Measurements from ENCODE around the gene SERGEF. TPM values are rescaled to one million over a fixed set of nuclear protein-coding genes. Genes with fewer than 3 reads are reported as not detected.

Gene SERGEF
- total and polyA plus RNA-seq, 2 of the 13 experiments (the other 11 are each of a cell fraction or from before 2014, with no cell fraction given) = 54.5 to 114 TPM

- in situ Hi-C loops (cut with HindIII; ENCODE audit: extremely low pct_ligation_motif_present, low pct_unique_long_range_greater_than_20kb) = no loop called here
- Histone ChIP-seq H2AFZ (ENCODE audit: low read length) (no peak overlapping the region), H3K27ac (ENCODE audit: extremely low read length, insufficient read depth, low read length) (no peak overlapping the region), H4K20me1 (ENCODE audit: insufficient read depth, low read length) (0 out of 2 replicates have a peak, but pooled peaks cover 2% of the 10 kb centered on the region), H3K4me2 (ENCODE audit: low read depth, low read length) (no peak overlapping the region), H3K36me3 (replicated peaks in 1 of 2; ENCODE audit: control insufficient read depth in 1 of 2, insufficient read depth in 2 of 2, low read length in 2 of 2) (peaks cover 0 to 7% of the 10 kb centered on the region in 2 experiments; a peak in 1 of 5 replicates), H3K4me3 (replicated peaks in 1 of 3; ENCODE audit: insufficient read depth in 1 of 3, low read depth in 2 of 3, low read length in 3 of 3) (no peak overlapping the region), H3K4me1 (ENCODE audit: insufficient read depth, low read length) (no peaks in the 10 kb centered on the region), H3K9ac (ENCODE audit: insufficient read depth, low read depth, low read length) (no peak overlapping the region), H3K9me3 (ENCODE audit: low read length) (no peaks in the 10 kb centered on the region), H3K27me3 (ENCODE audit: control insufficient read depth in 1 of 2, insufficient read depth in 2 of 2, low read length in 2 of 2) (no peaks in the 10 kb centered on the region), H3K79me2 (ENCODE audit: insufficient read depth, low read length) (no peaks in the 10 kb centered on the region)
- POLR2A ChIA-PET = no interaction called here
- ATAC-seq = peak; percentile 62; the same call in 2 of the 3 replicates
- no peak for TF ChIP-seq FOXO1 (CRISPR knock-in tag; IDR thresholded peaks at IDR 0.05)
- TF ChIP-seq MIXL1 (CRISPR knock-in tag; IDR thresholded peaks at IDR 0.05) = no peak
- peak; percentile 29; the same call in 1 of the 2 replicates for TF ChIP-seq STAG1 (CRISPR knock-in tag; IDR thresholded peaks at IDR 0.05)
- TF ChIP-seq NFE2 (CRISPR knock-in tag; IDR thresholded peaks at IDR 0.05) = no peak
- TF ChIP-seq CTCF (CRISPR knock-in tag; IDR thresholded peaks at IDR 0.05) = peak; percentile 43
- TF ChIP-seq DRAP1 (CRISPR knock-in tag; IDR thresholded peaks at IDR 0.05) = no peak
- TF ChIP-seq RBAK (CRISPR knock-in tag; IDR thresholded peaks at IDR 0.05) = no peak
- no peak for TF ChIP-seq ZBTB26 (CRISPR knock-in tag; IDR thresholded peaks at IDR 0.05; ENCODE audit: borderline replicate concordance)
- no peak for TF ChIP-seq ZSCAN9 (CRISPR knock-in tag; IDR thresholded peaks at IDR 0.05; ENCODE audit: borderline replicate concordance)
- no peak for TF ChIP-seq THRA (CRISPR knock-in tag; IDR thresholded peaks at IDR 0.05; ENCODE audit: borderline replicate concordance)
- no peak for TF ChIP-seq ZNF672 (CRISPR knock-in tag; IDR thresholded peaks at IDR 0.05)
- no peak for TF ChIP-seq THYN1 (CRISPR knock-in tag; IDR thresholded peaks at IDR 0.05; ENCODE audit: borderline replicate concordance, low read depth)
- TF ChIP-seq ZNF746 (CRISPR knock-in tag; IDR thresholded peaks at IDR 0.05) = no peak
- no peak for TF ChIP-seq PBX2 (CRISPR knock-in tag; IDR thresholded peaks at IDR 0.05)
- no peak for TF ChIP-seq ZNF446 (CRISPR knock-in tag; IDR thresholded peaks at IDR 0.05)
- 94% methylated on average over 5 of the region's 5 CpGs for WGBS (ENCODE audit: low lambda C conversion rate)
- CTCF ChIA-PET (ENCODE audit: low intra/inter-chr PET ratio, low total read pairs) = interaction anchor here (1.0 kb wide), 1 partner anchor 66 kb away, joined by 3 read pairs; no protein-coding TSS in a partner anchor
- intact Hi-C loops (cut with micrococcal nuclease; ENCODE audit: unreplicated experiment) = loop anchor here (1.0 kb wide), 2 partner anchors 67 to 96 kb away; no protein-coding TSS in a partner anchor
- BruUV-seq (replicated peaks) = no TSS peak
- no peak for FAIRE-seq
- peak; percentile 7 for DNase-seq (ENCODE audit: low spot score)
Measured at GRCh38 chr11:17827006-17827405, 185.8 kb downstream of the SERGEF start.
